HG03045 (cell line): ENCODE data around the gene SPOUT1.

ENCODE experiments used
- ATAC-seq: cut with Tn5 transposase; IDR thresholded peaks from one replicate; pipeline ENCODE4 v1.9.1; 2021; ENCODE audit warnings: mild to moderate bottlenecking, moderate library complexity; ENCODE audit not compliant: unreplicated experiment

Gene SPOUT1

DNA sequence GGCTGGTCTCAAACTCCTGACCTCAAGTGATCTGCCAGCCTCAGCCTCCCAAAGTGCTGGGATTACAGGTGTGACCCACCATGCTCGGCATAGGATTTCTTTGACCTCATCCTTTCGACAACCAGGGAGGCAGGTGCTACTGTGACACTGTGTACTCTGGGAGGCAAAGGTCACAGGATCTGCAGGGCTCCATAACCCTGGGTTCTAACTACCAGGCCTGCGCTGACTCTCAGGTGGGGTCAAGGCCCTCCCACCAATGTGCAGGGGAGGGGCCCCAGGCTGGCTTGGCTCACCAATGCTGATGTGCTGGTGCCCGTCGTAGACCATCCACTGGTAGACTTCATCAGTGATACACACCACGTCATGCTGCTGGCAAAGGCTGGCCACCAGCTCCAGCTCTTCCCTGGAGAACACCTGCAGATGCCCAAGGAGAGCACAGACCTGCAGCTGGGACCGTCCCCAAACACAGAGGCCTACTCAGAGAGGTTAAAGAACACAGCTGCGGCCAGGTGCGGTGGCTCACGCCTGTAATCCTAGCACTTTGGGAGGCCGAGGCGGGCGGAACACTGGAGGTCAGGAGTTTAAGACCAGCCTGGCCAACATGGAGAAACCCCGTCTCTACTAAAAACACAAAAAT lies 7.0 kb upstream of the SPOUT1 start:
- ATAC-seq = no peak

DNA sequence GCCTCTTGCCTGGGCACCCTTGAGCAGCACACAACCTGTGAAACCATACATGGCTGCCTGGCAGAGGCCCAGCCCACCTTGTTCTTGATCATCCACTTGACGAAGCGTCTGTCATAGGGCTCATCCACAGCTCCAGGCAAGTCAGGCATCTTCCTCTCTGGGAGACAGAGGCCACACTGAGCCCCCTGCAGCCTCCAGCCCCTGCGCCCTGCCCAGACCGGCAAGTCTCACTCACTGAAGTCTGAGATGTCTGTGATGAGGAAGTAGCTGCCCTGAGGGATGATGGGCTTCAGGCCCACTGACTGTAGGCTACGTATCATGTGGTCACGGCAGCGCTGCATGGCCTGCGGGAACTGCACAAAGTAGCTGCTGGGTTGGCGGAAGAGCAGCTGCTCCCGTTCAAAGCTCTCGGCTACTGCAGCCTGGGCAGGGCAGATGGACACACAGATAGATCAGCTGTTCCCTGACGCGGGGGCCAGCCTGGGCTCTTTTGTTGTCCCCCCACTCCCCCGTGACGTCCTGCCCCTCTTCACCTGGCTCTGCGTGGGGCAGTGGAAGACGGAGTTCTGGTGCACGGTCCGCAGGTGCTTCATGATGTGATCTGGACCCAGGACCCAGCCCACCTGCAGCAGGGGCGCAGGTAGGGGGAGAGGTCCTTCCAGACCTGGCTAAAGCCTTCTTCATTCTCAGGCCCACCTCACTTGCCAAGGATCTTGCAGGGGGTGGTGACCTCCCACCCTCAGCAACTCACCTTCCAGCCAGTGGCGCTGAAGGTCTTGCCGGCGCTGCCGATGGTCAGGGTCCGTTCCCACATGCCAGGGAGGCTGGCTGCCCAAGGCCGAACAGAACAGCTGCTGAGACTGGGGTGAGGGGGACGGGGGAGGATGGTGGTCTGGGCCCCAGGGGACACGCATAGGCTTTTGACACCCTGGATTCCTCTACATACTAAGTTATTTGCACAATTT lies 5.9 kb upstream of the SPOUT1 start:
- no peak for ATAC-seq

DNA sequence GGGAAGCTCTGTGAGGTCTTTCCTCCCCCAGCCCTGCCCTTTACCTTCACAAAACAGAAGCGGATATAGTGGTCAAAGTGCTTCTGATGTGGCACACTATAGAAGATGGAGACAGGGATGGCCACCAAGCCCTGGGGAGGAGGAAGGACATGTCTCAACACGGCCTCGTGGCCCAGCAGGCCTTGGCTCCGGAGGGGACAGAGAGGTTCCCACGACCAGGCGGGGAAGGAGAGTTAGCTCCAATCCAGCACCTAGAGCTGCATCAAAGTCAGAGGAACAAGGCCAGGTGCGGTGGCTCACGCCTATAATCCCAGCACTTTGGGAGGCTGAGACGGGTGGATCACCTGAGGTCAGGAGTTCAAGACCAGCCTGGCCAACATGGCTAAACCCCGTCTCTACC lies 4.1 kb upstream of the SPOUT1 start:
- no peak for ATAC-seq

DNA sequence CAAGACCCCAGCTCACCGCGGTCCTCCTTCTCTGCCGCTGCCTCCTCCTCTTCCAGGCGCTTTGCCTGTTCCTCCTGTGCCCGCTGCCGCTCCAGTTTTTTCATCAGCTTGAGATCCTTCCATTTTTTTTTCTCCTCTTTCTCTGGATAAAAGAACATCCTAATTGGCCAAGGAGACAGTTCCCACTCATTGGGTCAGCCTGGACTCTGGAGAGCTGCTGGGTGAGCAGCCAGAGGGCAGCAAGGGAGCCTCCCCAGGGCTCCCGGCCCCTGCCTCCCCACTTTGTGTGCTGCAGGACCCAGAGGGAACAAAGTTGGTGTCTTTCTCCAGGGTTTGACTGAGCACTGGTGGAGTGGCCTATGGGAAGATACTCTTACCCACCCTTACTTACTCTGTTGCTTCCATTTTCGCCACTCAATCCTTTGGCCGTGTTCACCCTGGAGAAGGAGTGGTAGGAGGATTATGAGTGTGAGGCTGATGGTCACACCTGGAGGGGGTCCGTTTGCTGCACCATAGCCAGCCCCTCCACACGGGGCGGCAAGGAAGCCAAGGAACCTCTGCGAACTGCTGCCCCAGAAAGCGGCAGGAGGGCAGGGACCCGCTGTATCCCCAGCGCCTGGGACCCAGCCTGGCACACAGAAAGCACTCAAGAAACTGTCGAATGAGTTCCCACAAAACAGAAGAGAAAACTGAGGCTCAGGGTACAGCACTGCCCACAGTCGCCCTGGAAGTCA lies 708 bp downstream of the SPOUT1 start:
- no peak for ATAC-seq

DNA sequence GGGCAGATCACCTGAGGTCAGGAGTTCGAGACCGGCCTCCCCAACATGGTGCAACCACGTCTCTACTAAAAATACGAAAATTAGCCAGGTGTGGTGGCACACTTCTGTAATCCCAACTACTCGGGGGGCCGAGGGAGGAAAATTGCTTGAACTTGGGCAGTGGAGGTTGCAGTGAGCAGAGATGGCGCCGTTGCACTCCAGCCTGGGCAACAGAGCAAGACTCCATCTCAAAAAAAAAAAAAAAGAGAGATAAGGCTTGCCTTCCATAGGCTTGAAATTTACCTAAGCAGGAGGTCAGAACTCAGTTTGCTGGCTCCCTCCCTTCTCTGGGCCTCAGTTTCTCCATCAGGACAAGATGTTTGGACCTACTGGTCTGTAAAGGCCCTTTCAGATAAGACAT lies 1.3 kb downstream of the SPOUT1 start:
- ATAC-seq = no peak

DNA sequence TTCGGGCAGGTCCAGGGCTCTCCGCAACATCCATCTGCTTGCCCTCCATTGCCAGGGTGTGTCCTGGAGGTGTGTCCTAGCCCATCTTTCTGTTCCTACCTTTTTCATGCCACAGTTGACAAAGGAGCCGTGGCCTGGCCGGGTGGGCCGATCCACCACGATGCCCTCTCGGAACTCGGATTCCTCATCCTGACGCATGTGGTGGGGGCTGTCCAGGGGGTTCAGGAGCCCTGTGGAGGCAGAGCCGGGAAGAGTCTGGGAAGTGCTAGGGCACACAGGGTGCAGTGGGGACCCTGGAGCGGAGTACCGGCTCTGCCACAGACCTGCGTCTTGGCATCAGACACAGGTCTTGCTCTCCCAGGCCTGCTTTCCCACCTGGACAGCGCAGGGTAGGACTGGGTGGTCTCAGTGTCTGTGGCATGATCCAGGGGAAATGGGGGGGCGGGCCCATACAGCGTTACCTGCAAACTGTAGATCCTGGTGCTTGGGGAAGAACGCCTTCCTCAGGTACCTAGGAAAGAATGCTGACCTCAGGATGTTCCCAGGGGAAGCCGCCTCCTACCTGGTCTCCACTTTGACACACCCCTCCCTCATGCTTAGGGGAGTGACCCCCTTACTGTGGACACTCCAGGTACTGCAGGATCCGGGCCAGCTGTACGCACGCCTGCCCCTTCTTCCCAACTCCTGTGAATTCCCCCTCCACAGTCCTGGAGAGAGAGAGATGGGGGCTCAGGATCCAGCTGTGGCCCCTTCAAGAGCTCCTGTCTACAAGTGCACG lies 3.5 kb downstream of the SPOUT1 start:
- no peak for ATAC-seq

DNA sequence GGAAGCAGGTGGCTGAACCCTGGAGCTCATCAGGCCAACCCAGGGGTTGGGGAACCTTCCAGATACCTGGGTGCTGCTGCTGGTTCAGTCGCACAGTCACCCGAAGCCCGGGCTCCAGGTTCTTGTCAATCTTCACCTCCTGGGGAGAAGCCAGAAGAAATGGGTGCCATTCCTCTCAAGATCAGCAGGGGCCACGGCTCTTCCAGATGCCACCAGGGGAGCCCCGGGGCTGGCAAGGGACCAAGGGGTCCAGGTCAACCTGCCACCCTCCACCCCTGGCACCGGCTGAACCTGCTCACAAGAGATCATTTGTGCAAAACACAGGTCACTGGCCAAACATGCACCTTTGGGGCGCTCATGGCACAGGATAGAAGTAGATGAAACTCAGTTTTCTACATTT lies 4.7 kb downstream of the SPOUT1 start:
- no peak for ATAC-seq

DNA sequence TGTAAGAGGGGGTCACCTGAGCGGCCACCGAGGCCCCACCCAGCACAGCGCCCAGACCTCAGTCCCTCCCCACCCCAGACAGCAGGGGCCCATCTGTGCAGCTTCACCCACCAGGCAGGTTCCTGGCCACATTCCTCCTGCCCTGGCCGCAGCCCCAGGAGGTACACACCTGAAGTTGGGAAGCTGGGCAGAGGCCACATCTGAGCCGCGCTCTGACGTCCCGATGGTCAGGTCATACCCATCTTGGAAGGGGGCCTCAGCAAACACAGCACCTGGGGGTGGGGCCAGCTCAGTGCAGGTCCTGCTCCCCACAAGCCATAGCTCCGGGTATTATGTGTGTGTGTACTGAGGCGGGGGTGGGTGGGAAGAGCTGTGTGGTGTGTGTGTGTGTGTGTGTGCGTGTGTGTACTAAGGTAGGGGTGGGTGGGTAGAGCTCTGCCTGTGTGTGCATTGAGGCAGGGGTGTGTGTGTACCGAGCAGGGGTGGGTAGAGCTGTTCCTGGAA lies 5.6 kb downstream of the SPOUT1 start:
- no peak for ATAC-seq

DNA sequence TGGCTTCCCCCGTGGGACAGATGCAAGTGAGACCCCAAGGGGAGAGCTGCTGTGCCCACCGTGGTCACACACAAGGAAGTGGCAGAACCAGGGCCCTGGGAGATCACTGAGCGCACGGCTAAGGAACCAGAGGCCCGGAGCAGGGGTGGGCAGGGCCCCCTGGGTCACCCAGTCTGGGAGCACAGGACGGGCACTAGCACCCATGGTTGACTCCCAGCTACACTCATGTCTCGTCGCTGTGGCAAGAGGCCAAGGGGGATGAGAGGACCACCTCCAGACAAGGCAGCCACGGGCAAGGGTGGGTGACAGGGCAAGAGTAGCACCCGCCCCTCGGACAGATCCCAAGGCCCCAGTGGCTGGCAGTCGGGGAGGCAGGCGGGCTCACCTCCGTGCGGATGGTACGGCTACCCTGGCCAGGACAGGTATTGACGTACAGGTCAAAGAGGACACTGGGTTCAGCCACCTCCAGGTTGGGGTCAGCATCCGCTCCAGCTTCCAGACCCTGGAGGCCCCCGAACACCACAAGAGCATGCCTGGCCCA lies 6.2 kb downstream of the SPOUT1 start:
- no peak for ATAC-seq

DNA sequence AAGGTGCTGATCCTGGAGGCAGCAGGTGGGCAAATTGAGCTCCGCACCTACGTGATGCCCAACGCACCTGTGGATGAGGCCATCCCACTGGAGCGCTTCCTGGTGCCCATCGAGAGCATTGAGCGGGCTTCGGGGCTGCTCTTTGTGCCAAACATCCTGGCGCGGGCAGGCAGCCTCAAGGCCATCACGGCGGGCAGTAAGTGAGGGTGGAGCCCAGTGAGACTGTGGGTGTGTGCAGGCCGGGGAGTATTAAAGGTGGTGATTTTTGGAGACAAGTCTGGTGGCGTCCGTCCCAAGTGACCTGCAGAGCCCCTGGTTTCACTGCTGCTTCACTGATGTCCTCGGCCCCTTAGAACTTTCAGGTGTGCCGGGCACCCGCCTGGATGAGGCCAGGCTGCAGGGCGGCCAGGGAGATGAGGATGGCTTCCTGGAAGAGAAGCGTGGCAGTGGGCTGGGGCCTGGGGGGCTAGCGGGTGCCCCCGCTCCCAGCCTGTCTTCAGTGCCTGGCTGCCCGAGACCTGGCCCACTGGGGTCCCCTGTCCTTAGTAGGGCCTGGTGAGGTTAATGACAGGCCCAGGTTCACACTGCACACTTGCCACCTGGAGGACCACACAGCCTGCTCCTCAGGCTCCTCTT lies 7.1 kb downstream of the SPOUT1 start:
- no peak for ATAC-seq

DNA sequence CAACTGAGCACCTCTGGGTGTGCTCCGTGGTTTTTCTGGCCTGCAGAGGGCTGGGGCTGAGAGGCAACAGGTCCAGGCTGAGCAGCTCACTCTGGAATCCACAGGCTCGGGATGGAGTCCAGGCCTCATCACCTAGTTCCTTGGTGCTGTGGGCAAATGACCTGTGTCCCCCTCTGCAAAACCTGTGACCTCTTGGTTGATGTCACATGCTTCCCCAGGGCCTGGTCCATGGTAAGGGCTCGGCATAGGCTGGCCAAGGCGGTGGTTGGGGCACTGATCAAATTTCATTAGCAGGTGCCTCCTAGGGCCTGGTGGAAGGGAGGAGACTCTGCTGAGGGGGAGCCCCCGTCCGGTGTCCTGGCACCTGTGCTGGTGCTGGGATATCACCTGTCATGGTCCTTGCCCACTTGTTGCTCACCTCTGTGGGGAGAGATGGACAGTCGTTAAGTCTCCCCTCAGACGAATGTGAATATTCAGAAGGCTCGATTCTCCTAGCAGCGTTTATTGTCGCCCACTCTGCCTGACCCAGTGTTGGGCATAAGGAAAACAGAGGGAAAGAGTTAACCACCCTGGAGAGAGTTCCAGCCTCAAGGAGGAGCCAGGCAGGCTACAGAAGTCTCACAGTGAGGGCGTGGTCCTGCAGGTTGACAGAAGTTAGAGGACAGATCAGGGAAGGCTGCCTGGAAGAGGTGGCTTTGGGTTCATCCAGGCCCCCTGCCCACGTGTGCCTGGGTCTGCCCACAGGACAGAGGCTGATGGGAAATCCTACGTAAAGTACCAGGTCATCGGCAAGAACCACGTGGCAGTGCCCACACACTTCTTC lies 7.8 kb downstream of the SPOUT1 start:
- ATAC-seq = no peak

DNA sequence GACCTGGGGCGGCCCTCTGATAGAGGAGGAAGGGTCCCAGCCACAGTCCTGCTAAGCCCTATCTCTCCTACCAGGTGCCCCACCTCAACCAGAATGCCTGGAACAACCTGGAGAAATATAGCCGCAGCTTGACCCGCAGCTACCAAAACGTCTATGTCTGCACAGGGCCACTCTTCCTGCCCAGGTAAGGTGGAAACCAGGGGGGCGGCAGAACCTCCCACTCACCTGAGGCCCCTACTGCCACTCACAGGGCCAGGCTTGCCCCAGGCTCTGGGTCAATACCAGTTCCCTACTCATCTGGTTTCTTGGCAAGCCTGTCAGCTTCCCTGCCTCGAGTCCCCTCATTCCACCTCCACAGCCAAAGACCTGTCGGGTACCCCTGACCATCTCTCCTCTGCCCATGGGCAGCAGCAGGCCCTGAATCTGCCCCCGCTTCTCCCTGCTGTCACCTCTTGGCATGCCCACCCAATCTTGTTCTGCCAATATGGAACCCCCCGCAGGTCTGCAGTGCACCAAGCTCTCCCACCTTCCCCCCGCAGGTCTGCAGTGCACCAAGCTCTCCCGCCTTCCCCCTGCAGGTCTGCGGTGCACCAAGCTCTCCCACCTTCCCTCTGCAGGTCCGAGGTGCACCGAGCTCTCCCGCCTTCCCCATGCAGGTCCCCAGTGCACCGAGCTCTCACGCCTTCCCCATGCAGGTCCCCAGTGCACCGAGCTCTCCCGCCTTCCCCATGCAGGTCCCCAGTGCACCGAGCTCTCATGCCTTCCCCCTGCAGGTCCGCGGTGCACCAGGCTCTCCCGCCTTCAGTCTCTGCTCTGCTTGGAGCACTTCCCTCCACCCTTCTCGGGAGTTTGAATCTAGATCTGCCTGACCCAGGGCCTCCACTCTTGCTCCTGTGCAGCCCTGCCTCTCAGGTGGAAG lies 8.7 kb downstream of the SPOUT1 start:
- ATAC-seq = no peak

DNA sequence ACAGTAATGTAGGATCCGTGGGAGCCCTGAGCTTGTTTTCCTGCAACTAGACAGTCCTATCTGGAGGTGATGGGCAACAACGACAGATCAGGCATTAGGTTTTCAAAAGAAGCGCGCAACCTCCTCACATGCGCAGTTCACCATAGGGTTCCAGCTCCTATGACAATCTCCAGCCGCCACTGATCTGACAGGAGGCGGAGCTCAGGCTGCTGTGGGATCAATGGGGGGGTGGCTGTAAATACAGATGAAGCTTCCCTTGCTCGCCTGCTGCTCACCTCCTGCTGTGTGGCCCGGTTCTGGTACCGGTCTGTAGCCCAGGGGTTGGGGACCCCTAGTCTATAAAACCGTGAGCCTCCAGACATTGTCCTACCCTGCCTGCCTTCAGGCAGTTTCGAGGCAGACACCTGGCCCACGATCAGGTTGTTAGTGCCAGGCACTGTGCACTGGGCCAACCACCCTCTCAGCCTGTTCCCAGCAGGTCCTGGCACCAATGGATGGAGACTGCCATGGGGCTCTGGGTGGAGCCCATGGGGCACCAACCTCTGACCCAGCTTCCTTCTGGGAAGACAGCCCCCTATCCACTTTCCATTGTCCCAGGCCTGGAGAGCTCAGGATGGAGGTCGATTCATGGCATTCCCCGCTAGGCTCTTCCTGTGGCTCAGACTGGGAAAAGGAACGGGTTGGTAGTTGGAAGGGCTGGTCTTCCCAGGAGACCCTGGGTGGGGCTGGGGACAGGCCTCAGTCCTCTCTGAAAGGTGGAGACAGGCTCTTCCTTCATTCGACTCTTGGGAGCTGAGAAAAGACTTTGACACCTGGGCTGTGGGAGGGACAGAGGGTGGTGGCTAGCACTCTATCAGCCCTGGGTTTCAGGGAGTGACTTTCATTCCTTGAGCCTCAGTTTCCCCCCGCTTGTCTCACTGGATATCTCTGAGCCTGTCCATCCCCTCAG lies 9.6 kb downstream of the SPOUT1 start:
- no peak for ATAC-seq

DNA sequence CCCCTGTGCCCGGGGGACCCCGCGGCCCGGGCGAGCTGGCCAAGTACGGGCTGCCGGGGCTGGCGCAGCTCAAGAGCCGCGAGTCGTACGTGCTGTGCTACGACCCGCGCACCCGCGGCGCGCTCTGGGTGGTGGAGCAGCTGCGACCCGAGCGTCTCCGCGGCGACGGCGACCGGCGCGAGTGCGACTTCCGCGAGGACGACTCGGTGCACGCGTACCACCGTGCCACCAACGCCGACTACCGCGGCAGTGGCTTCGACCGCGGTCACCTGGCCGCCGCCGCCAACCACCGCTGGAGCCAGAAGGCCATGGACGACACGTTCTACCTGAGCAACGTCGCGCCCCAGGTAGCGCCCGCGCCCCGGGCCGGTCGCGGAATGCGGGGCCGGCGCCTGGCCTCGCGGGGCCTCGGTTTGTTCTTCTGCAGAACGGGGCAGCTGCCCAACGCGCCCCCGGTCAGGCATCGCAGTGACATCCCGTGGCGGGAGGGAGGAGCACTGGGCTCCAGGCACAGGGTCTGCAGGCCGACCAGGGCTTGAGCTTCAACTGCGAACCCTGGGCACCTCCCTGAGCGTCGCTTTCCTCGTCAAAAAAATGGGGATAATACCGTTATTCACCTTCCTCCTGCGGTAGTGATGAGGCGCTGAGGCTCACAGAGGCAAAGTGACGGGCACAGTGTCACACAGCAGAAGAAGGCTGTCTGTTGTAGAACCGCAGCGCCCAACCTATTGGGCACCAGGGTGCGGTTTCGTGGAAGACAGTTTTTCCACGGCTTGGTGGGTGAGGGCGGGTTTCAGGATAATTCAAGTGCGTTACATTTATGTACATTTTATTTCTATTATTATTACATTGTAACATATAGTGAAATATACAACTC lies 10.5 kb downstream of the SPOUT1 start:
- ATAC-seq = peak; percentile 27

DNA sequence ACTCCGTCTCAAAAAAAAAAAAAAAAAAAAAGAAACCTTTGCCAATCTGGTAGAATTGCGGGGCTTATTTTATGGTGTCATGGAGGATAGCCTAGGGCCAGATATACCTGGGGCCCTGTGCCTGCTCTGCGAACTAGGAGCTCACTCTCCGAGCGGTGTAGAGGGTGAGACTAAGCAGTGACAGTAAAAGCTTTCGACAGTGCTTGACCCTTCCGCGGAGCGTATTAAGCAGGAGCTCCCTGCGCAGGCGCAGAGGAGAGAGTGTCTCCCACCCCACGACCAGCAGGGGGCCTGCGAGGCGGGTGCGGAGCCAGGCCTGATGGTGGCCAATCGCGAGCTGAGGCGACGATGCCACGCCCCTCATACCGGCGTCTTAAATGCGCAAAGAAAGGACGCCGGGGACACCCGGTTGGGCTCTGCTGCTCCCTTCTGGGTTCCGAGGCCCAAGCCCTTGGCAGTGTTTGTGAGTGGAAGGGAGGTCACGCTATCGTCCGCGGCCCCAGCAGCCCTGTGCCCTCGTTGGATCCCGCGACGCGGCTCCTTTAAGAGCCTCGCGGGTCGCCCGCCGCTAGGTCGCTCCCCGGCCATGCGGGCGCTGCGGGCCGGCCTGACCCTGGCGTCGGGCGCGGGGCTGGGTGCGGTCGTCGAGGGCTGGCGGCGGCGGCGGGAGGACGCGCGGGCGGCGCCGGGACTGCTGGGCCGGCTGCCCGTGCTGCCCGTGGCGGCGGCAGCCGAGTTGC lies 11.3 kb downstream of the SPOUT1 start, which contains the start of gene ENDOG:
TSS of gene ENDOG (plus strand) at position 402 of the 740 bp plus-strand sequence. CDS start at position 587, 185 bp downstream.
- peak; percentile 89 for ATAC-seq
